K562 (cell line): ENCODE results near the gene CBL.

Experiments used
- ARNT ChIP-seq, 2 experiments: fragments of 450-650 bp; IDR thresholded peaks; 2 replicates each; pipeline ENCODE4 v1.6.1; 2016; ENCODE audit warnings: mild to moderate bottlenecking in 1 of 2
- PHTF2 ChIP-seq: fragments of 250-450 bp; sonication (Bioruptor Pico); IDR thresholded peaks from 2 replicates; pipeline ENCODE4 v1.5.0; 2021; ENCODE audit warnings: mild to moderate bottlenecking
- REST ChIP-seq, 2 experiments: fragments of 450-650 bp; formaldehyde crosslinking in 1 of 2; IDR thresholded peaks; 2 replicates each; pipeline versions ENCODE4 v1.4.0 to v1.6.1; 2014 to 2020; ENCODE audit warnings: mild to moderate bottlenecking in 2 of 2, borderline replicate concordance in 1 of 2, low read depth in 1 of 2
- SMAD3 ChIP-seq: fragments of 450-650 bp; formaldehyde crosslinking; conservative IDR thresholded peaks from 2 replicates; pipeline ENCODE4 v1.4.0; 2020; ENCODE audit warnings: mild to moderate bottlenecking
- TF ChIP-seq, protein P1 (sequence below), 3 experiments: IDR thresholded peaks in 2 of 3; conservative IDR thresholded peaks in 1 of 3; 2 replicates each; pipeline ENCODE4 v1.5.1; 2011 to 2012; ENCODE audit warnings: low read length in 3 of 3, mild to moderate bottlenecking in 3 of 3, control low read depth in 2 of 3, improper control_type of control experiment in 1 of 3, inconsistent platforms in 1 of 3, low read depth in 1 of 3, mixed read lengths in 1 of 3, moderate library complexity in 1 of 3; ENCODE audit not compliant: insufficient read depth in 2 of 3

- TF ChIP-seq SMAD3 (CRISPR knock-in tag) (no peak), REST (IDR thresholded peaks at IDR 0.05; ENCODE audit: borderline replicate concordance) (no peak), REST (CRISPR knock-in tag; IDR thresholded peaks at IDR 0.05; ENCODE audit: low read depth) (0 out of 2 replicates have a peak, but pooled peaks have one; percentile 34), PHTF2 (CRISPR knock-in tag) (no peak), ARNT (IDR thresholded peaks at IDR 0.05) (no peak)
- TF ChIP-seq, protein P1, sequence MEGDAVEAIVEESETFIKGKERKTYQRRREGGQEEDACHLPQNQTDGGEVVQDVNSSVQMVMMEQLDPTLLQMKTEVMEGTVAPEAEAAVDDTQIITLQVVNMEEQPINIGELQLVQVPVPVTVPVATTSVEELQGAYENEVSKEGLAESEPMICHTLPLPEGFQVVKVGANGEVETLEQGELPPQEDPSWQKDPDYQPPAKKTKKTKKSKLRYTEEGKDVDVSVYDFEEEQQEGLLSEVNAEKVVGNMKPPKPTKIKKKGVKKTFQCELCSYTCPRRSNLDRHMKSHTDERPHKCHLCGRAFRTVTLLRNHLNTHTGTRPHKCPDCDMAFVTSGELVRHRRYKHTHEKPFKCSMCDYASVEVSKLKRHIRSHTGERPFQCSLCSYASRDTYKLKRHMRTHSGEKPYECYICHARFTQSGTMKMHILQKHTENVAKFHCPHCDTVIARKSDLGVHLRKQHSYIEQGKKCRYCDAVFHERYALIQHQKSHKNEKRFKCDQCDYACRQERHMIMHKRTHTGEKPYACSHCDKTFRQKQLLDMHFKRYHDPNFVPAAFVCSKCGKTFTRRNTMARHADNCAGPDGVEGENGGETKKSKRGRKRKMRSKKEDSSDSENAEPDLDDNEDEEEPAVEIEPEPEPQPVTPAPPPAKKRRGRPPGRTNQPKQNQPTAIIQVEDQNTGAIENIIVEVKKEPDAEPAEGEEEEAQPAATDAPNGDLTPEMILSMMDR (IDR thresholded peaks at IDR 0.05 in 2 of 3, conservative IDR thresholded peaks at IDR 0.05 in 1 of 3; ENCODE audit: insufficient read depth in 2 of 3, low read depth in 1 of 3, low read length in 3 of 3): no peak
These were observed 128.2 kb downstream of the CBL start, which contains the start of gene RNF26 for GRCh38 chr11:119334174-119334930.
